GM12875 (cell line): ENCODE measurements around the gene SNX15.
A peak's percentile ranks its signal among the peaks of the same experiment; 100 is the strongest.
"Not testable (repeated sequence)": the region's sequence is repeated elsewhere in the genome, so short reads cannot be mapped to it uniquely, and the experiment has no call there.

Experiments used
- H3K4me3 ChIP-seq: one replicate; pipeline ENCODE4 v1.5.1; 2011; ENCODE audit warnings: low read depth, low read length, control low read depth
- TF ChIP-seq, protein P1 (sequence below): IDR thresholded peaks from 2 replicates; pipeline ENCODE4 v1.5.1; 2011; ENCODE audit warnings: low read depth, mild to moderate bottlenecking, control low read depth, inconsistent platforms, low read length, moderate library complexity, borderline replicate concordance; ENCODE audit not compliant: insufficient read depth

Gene SNX15

DNA sequence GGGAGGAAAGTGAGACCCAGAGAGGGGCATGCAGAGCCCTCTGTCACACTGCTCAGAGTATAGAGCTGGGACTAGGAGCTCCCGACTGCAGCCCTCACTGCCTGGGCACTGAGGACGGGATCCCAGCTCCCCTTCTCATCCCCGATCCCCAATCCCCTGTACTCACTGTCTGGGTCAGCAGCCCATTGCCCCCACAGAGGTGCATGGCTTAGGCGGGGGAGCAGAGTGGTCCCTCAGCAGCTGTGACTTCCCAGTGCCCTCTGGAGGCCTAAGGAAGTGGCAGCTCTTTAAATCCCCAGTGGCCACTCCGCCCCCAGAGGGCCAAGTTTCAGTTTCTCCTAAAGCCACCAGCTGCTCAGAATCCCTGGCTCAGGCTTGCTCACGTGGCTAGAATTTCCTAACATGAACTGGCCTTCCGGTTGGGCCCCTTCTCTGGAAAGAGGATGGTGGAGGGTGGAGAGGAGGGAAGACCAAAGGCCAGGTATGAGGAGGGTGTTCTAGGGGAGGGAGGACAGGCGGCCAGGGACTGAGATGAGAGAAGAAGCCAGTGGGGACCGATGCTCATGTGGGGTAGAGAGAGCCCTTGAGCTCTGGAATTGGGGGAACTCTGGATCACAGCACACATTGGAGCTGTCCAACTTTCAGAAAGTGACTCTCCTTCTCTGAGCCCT is 30.4 kb upstream of the SNX15 start, which contains the start of gene BATF2:
BATF2 (minus strand) TSS at position 262 of the 671 bp plus-strand sequence; CDS start at position 205, 57 bp downstream.
- TF ChIP-seq, protein P1, sequence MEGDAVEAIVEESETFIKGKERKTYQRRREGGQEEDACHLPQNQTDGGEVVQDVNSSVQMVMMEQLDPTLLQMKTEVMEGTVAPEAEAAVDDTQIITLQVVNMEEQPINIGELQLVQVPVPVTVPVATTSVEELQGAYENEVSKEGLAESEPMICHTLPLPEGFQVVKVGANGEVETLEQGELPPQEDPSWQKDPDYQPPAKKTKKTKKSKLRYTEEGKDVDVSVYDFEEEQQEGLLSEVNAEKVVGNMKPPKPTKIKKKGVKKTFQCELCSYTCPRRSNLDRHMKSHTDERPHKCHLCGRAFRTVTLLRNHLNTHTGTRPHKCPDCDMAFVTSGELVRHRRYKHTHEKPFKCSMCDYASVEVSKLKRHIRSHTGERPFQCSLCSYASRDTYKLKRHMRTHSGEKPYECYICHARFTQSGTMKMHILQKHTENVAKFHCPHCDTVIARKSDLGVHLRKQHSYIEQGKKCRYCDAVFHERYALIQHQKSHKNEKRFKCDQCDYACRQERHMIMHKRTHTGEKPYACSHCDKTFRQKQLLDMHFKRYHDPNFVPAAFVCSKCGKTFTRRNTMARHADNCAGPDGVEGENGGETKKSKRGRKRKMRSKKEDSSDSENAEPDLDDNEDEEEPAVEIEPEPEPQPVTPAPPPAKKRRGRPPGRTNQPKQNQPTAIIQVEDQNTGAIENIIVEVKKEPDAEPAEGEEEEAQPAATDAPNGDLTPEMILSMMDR: peak; percentile 40; the same call in 1 of the 2 replicates
- no peak within 1 kb of the TSS for H3K4me3 ChIP-seq

DNA sequence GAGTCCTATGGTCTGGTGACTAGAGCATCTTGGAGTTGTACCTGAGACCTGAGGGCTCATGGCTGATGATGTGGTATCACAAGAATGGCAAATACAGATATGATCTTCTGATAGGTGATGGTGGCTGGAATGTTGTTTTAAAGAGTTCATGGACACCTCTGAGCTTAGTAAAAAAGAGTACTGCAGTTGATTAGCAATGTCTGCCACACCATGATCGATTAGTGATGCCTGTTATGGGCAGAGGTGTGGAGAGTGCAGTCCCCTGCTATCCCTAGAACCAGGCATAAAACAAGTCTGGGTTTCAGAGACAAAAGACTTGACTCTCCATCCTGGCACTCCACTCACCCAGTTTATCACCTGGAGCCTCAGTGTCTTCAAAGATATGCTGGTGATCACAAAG is 29.1 kb upstream of the SNX15 start:
- H3K4me3 ChIP-seq: no peak overlapping the region
- TF ChIP-seq, protein P1: no peak

DNA sequence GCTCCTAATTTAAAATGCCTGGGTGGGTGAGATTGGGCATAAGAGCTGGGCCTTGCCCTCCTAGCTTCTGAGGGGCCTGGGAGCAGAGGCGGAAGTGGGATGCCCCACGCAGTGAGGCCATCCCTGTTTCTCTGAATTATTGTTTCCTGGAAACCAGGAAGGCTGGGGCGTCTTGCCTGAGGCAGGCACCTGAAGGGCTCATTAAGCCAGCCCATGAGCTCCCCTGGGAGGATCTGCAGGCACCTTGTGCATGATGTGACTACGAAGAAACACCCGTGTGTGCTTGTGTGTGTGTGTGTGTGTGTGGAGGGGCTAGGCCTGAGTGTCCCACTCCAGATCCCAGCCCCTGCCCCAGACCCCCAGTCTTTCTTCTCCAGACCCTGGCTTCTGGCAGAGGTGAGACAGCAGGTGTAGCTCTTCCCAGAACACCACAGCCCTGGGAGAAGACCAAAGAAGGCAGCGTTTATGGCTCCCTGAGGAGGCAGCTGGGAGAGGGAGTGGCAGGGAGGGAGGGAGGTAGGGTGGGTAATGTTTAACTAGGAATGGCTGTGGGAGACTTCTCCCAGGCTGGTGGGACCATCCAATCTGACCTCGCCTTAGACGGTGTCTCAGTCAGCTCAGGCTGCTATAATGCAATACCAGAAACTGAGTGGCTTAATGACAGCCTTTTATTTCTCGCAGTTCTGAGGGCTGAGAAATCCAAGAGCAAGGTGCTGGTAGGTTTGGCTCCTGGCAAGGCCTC is 28.4 kb upstream of the SNX15 start:
- H3K4me3 ChIP-seq: no peak overlapping the region
- TF ChIP-seq, protein P1: no peak

DNA sequence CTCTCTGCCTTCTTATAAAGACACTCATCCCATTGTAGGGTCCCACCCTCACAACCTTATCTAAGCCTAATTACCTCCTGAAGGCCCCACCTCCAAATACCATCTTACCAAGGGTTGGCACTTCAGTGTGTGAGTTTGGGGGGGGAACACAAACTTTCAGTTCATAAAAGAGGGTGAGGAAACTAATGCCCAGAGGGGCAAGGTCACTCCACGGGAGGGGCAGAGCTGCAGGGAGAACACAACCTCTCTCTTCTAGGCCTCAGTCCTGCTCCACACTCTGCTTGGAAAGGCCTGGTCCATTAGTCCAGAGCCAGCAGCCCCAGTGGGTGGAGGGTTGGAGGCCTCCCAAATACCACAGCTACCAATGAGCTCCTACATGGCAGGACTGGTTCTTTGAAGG is 27.8 kb upstream of the SNX15 start:
- TF ChIP-seq, protein P1: no peak
- H3K4me3 ChIP-seq: no peak overlapping the region

DNA sequence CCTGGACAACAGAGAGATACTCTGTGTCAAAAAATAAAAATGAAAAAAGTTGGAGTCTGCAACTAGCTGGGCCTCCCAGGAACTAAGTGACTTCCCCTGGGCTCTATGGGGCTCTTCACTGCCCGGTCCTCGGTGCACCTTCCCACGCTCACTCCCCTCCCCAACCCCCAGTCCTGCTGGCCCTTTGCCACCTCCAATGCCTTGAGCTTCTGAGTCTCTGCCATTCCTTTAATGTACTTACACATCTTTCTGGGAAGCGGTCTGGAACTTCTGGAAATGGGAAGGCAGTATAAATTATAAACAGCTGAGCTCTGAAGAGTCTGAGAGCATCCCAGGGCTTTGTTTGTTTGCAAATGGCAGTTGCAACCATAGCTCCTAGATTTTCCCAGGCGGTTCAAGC is 24.5 kb upstream of the SNX15 start:
- TF ChIP-seq, protein P1: no peak
- H3K4me3 ChIP-seq: no peak overlapping the region

DNA sequence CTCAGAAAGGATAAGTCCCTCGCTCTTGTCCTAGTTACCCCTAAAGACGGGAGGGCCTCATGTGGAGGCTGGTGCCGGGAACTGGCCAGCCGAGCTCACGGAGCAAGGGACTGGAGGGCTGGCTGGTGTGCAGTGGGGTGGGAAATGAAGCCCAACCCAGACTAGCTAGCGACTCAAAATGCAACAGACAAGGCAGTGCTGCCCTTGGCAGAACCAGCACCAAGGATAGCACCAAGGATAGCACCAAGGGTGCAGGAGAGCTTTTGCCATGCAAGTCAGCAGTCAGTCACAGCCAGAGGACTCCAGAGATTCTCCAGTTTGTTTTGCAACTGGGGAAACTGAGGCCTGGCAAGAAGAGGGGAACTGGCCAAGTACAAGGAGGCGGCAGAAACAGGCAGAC is 24.0 kb upstream of the SNX15 start:
- H3K4me3 ChIP-seq: no peak overlapping the region
- TF ChIP-seq, protein P1: no peak

DNA sequence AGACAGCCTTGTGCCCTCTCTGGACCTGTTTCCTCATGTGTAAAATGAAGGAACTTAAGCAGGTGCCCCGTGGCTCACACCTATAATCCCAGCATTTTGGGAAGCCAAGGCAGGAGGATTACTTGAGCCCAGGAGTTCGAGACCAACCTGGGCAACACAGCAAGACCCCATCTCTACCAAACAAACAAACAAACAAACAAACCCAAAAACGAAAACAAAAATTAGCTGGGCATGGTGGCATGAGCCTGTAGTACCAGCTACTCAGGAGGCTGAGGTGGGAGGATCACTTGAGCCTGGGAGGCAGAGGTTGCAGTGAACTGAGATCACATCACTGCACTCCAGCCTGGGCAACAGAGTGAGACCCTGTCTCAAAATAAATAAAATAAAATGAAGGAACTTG is 23.3 kb upstream of the SNX15 start:
- H3K4me3 ChIP-seq: not testable (repeated sequence)
